Fibroblast of pulmonary artery (primary cell): ENCODE data around the gene IQSEC1.

Experiments used
- DNase-seq: peaks from one replicate; pipeline ENCODE4 v3.0.0-alpha.2; 2010; ENCODE audit warnings: low read depth
- H3K4me3 ChIP-seq: replicated peaks from 2 replicates; pipeline ENCODE4 v1.5.1; 2011; ENCODE audit warnings: low read depth, mild to moderate bottlenecking, control low read depth, low read length, moderate library complexity
- TF ChIP-seq, protein P1 (sequence below): IDR thresholded peaks from 2 replicates; pipeline ENCODE4 v1.5.1; 2011; ENCODE audit warnings: mild to moderate bottlenecking, control low read depth, low read length, inconsistent platforms; ENCODE audit errors: missing control alignments

IQSEC1 gene

DNA sequence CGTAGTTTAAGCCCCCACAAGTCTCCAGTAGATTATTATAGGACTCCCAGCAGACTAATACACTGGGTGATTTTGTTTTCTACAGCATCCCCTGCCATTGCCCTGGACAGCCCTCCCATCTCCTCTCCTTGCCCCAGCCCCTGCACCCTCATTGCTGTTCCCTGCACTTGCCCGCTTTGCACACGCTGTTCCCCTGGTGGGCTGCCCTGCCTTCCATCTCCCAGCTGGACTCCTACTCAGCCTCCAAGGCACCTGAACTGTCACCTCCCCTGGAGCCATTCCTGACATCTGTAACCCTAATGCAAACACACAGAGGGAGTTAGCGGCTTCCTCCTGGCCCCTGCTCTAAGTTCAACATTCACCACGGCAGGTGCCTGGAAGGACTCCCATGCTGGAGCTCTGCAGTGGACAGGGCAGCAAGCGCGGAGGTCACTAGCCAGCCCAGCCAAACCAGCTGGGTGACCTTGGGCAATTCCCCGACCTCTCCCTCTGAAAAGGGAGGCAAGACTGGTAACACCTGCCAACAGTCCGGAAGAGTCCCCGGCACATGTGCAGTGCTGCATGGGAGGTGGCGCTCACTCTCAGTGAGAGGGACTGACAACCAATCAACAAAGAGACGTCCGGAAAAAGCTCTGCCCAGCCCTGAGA, 38.8 kb upstream of the IQSEC1 start:
- DNase-seq = no peak
- no peak overlapping the region for H3K4me3 ChIP-seq
- TF ChIP-seq, protein P1, sequence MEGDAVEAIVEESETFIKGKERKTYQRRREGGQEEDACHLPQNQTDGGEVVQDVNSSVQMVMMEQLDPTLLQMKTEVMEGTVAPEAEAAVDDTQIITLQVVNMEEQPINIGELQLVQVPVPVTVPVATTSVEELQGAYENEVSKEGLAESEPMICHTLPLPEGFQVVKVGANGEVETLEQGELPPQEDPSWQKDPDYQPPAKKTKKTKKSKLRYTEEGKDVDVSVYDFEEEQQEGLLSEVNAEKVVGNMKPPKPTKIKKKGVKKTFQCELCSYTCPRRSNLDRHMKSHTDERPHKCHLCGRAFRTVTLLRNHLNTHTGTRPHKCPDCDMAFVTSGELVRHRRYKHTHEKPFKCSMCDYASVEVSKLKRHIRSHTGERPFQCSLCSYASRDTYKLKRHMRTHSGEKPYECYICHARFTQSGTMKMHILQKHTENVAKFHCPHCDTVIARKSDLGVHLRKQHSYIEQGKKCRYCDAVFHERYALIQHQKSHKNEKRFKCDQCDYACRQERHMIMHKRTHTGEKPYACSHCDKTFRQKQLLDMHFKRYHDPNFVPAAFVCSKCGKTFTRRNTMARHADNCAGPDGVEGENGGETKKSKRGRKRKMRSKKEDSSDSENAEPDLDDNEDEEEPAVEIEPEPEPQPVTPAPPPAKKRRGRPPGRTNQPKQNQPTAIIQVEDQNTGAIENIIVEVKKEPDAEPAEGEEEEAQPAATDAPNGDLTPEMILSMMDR = no peak

DNA sequence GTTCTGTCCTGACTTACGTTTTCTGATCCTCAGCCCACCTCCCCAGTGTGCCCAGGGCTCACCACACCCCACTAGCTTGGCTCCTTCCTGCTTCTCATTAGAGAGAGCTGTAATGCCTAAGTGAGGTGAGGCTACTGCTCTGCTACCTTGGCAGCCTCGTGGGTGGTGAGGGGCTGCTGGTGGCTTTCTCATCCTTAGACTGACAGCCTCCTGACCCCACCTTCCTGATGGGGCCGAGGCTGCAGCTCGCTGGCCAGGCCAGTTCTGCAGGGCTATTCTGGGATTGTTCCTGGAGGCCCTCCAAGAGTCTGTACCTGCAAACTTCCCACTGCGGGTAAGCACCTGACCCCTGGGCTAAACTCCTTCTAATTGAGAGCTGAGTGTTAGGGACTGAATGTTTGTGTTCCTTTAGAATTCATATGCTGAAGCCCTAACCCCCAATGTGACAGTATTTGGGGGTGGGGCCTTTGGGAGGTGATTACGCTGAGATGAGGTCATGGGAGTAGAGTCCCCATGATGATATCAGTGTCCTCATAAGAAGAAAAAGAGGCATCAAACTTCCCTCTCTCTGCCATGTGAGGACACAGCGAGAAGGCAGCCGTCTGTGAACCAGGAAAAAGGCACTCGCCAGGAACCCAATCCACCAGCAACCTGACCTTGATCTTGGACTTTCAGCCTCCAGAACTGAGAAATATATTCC, 38.1 kb upstream of the IQSEC1 start:
- no peak for DNase-seq
- TF ChIP-seq, protein P1 = no peak
- H3K4me3 ChIP-seq = no peak overlapping the region

DNA sequence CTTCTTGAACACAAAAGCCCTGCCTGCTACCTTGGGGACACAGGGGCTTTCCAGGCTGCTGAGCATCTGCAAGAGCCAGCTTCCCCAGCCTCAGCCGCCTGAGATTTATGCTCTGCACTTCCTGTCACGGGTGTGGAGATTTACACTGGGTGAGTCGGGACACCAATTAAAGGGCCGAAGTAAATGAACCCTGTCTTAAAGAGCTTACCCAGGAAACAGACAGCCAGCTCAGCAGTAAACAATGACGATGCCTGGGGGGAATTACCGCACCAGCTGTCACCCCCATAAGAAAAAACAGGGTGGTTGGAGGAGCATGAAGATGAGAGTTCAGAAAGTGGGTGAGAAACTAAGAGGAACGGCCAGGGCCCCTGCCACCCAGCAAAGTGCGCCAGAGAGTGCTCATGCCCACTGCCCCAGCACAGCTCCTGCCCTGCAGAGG, 37.5 kb upstream of the IQSEC1 start:
- no peak for DNase-seq
- H3K4me3 ChIP-seq = no peak overlapping the region
- TF ChIP-seq, protein P1 = no peak

GRCh38 chr3:13109516-13109915, 36.3 kb upstream of the IQSEC1 start:
- TF ChIP-seq, protein P1 = no peak
- no peak for DNase-seq
- H3K4me3 ChIP-seq = no peak overlapping the region

DNA sequence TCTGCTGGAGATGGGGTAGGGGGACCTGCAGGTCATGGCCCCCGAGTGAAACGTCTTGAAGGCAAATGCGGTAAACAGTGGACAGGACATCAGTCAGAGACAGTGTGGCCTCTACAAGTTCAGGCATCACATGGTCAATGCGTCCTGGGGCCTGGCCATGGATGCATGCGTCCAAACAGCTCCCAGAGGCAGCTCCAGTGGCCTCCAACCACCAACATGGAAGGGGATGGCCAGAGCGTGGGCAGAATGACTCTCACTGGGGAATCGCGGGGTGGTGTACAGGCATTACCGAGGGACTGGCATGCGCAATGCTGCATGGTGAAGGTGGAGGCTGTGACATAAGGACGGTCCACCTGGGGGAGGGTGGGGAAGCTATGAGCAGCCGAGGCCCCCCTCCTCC, 35.6 kb upstream of the IQSEC1 start:
- TF ChIP-seq, protein P1 = no peak
- no peak for DNase-seq
- no peak overlapping the region for H3K4me3 ChIP-seq

DNA sequence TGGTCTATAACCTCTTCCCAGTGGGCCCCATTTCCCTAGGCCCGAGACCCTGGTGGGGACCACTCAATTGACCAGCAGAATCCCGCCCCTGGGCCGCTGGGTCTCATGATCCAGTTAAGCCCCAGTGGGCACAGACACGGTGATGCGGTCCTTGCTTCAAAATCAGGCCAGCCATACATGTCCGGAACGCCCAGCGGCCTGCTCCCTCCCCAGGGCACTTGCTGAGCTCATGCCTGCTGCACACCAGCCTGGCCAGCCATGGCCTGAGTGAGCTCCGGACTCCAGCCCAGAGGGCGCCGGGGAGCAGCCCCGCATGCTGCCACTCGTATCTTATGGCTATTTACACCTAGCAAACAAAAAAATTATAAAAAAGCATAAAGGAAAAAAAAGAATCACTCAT, 34.4 kb upstream of the IQSEC1 start:
- DNase-seq = no peak
- TF ChIP-seq, protein P1 = no peak
- H3K4me3 ChIP-seq = no peak overlapping the region
